GM19324 (cell line): ENCODE measurements around the gene ITPR1.

Experiments
- ATAC-seq: cut with Tn5 transposase; IDR thresholded peaks from one replicate; pipeline ENCODE4 v1.9.1; 2021; ENCODE audit warnings: mild to moderate bottlenecking, moderate library complexity; ENCODE audit not compliant: unreplicated experiment, low FRiP score

Gene ITPR1

GRCh38 chr3:4795905-4796304 lies 302.8 kb downstream of the ITPR1 start:
- no peak for ATAC-seq

GRCh38 chr3:4797201-4797705 lies 304.1 kb downstream of the ITPR1 start:
- no peak for ATAC-seq

GRCh38 chr3:4799266-4800256 lies 306.4 kb downstream of the ITPR1 start:
- ATAC-seq = no peak

- ATAC-seq = no peak
Observed at GRCh38 chr3:4800595-4800994, 307.4 kb downstream of the ITPR1 start.

GRCh38 chr3:4801892-4802291 lies 308.7 kb downstream of the ITPR1 start:
- ATAC-seq = no peak

- no peak for ATAC-seq
Observed at GRCh38 chr3:4802903-4803302, 309.8 kb downstream of the ITPR1 start.

- ATAC-seq = no peak
Observed at GRCh38 chr3:4804161-4805058, 311.3 kb downstream of the ITPR1 start.

GRCh38 chr3:4805662-4806061 lies 312.5 kb downstream of the ITPR1 start:
- no peak for ATAC-seq

GRCh38 chr3:4806535-4807108 lies 313.5 kb downstream of the ITPR1 start:
- ATAC-seq = no peak

- no peak for ATAC-seq
Observed at GRCh38 chr3:4807381-4808280, 314.5 kb downstream of the ITPR1 start.

- no peak for ATAC-seq
Observed at GRCh38 chr3:4808637-4809036, 315.5 kb downstream of the ITPR1 start.

GRCh38 chr3:4809922-4810321 lies 316.8 kb downstream of the ITPR1 start:
- no peak for ATAC-seq

- no peak for ATAC-seq
Observed at GRCh38 chr3:4812591-4812990, 319.4 kb downstream of the ITPR1 start.

GRCh38 chr3:4813909-4814304 lies 320.8 kb downstream of the ITPR1 start:
- no peak for ATAC-seq

- no peak for ATAC-seq
Observed at GRCh38 chr3:4814305-4814903, 321.3 kb downstream of the ITPR1 start.

- ATAC-seq = no peak
Observed at GRCh38 chr3:4814904-4815574, 321.9 kb downstream of the ITPR1 start.

- ATAC-seq = no peak
Observed at GRCh38 chr3:4816306-4816705, 323.2 kb downstream of the ITPR1 start.

- ATAC-seq = no peak
Observed at GRCh38 chr3:4816718-4817117, 323.6 kb downstream of the ITPR1 start.

- ATAC-seq = no peak
Observed at GRCh38 chr3:4817128-4817527, 324.0 kb downstream of the ITPR1 start.
